NCI-H748 treated with DMSO at 0.1 percent for 48 hours (cell line): ENCODE data around the gene CCR5AS.
"Not testable (repeated sequence)": the region's sequence is repeated elsewhere in the genome, so short reads cannot be mapped to it uniquely, and the experiment has no call there.

Experiments used
- DNase-seq: peaks from one replicate; lab custom pipeline; 2025; lab: John Stamatoyannopoulos, UW

Gene CCR5AS

DNA sequence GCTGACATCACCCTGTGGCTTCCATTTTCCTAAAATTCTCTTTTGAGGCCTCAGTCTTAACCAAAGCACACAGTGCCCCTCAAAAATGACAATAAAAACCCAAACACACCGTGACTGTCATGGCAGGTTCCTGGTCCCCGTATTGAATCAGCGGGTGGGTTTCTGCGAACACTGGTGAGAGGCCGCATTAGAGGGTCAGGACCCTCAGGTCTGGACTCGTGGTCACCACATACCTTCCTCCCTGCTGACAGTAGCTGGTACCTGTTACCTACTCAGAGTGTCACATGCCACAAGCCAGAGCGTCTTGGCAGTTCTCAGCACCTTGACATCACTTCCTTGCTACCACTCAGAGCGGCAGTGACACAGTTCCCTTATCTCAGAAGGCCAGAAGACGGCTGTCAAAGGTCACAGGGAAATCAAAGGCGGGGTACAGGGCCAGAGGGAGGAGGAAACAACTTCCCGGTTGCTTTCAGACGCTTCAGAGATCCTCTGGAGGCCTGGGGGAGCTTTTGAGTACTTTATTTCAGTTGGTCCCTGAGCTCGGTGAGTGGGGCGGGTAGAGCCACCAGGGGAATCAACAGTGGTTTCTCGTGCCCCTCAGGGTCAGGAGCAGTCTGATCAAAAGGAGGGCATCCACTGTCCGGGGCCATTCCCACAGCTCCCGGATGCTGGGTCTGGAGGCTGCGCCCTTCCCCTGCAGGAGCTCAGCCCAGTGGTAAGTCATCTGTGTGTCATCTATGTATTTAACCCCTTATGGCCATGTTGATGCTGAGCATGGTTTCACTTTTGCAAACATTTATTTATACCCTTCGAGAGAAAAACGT, at the start of gene CCR5AS, which contains the start of gene CCRL2:
Gene CCR5AS, minus strand, starts transcription at position 279 of the 824 bp plus-strand sequence.
Gene CCRL2, plus strand, starts transcription at position 472 of the 824 bp plus-strand sequence. CDS start 821 bp downstream, outside the sequence.
- no peak for DNase-seq

DNA sequence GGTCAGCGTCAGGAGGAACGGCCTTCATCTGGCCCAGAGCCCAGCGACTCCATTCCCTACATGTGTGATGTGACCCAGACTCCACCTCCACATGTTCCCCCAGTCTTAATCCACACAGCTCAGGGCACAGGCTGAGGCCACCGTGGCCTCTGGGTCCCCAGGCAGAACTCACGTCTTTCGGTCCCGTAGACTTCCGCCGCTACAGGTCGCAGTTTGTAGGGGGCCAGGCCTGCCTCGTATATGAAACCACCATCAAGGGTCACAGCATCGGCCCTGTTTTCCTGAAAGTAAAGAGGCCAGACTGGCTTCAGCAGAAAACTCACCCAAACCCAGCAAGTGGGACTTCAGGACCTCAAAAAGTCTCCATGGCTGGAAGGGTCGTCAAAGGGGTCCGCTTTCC, 49.3 kb upstream of the CCR5AS start:
- DNase-seq = no peak

- no peak for DNase-seq
These were observed 48.6 kb upstream of the CCR5AS start for GRCh38 chr3:46455231-46456115.

- DNase-seq = no peak
These were observed 47.7 kb upstream of the CCR5AS start for GRCh38 chr3:46454606-46455005.

DNA sequence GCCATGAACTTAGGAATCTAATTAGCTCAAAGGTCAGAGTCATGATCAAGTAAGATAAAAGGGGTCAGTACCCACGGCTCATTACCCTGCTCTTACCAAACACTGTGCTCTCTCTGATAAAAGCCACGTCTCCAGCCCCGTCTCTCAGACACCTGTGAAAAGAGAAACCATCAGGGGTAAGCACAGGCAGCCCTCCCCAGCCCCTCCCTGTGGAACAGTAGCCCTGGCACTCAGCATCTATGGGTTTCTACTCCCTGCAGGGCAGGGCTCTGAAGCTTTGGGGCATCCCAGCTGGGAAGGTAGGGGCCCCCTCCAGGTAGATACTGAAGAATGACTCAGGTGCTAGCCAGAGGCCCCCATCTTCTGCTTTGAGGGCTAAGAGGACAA, 47.3 kb upstream of the CCR5AS start:
- no peak for DNase-seq

DNA sequence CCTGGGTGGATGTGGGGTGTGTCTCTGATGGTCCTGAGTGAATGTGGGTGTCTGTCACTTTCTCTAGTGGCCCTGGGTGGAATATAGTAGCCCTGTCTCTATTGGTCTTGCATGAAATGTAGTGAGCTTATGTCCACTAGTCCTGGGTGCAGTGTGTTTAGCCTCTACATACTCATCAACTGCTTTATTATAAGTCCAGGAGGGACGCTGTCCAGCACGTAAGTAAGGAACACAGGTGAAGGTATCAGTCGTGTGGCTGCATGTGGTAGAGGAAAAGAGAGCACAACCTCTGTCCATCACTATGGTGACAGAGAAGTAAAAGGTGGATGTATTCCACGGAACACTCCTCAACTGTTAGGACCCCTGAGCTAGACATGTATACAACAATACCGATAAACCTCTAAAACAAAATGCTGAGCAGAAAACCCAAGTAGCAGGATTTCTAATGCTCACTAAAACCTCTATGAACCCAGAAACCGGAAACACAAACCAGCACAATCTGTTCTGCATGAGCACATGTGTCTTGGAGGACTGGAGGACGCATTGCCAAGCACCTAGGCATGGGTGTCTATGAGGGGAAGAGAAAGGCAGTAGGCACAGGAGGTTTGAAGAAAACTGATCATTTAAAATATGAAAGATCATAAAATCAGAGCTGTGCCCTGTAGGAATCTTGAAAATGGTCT, 46.8 kb upstream of the CCR5AS start:
- DNase-seq = no peak

- DNase-seq = no peak
These were observed 43.1 kb upstream of the CCR5AS start for GRCh38 chr3:46449755-46450552.

DNA sequence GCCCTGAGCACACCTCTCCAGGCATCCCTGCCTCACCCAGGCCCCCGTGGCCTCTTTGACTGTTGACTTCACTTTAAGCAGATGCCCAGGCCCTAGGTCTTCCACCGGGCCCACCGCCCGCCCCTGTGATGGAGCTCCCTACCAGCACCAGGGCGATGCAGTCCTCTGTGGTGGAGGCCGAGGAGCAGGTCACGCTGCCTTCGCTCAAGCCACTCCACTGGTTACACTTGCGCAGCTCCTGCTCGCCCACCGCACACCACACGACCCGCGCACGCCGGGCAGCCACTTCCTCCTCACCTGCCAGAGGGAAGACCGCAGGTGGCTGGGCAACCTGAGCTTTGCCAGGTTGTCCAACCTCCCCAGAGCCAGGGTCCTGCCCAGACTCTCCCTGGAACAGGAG, 41.9 kb upstream of the CCR5AS start:
- no peak for DNase-seq

GRCh38 chr3:46447228-46447985, 40.5 kb upstream of the CCR5AS start:
- DNase-seq = no peak

DNA sequence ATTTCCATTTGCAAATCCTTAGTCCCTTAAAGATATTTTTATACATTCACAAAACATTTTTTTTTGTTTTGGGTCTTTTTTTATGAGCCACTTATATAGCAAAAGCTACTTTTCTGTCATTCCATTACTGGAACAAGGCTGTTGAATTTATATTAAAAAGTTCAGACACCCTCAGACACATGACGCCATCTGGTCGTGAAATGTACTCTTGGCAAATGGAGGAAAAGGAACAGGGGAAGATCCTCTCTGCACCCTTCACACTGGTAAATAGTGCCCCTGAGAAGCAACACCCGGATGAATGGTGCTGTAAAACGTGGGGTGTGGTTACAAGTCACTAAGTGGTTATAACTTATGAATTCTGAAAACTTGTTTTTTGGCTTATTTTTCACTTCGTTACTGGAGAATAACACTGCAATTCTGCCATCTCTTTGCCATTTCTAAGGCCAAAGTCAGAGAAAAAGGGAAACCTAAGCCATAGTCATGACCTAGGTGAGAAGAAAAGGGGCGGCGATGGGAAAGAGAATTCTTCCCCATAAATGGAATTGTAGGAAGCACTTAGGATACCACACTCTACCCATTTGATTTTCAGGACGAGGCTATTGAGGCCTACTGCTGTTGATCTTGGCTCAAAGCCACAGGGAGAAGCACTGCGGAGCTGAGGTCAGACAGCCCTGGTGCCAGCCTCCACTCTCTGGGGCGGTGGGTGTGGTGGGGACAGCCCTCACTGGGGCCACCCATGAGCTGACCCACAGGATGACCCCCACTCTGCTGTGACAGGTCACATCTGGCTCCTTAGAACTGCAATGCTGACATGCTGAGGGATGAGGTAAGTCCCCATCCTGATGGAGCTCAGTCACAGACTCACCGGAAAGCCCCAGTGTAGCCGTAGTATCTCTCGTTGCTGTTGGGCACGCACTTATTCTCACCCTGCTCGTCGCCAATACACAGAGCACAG, 36.0 kb upstream of the CCR5AS start:
- DNase-seq = peak; percentile 7

DNA sequence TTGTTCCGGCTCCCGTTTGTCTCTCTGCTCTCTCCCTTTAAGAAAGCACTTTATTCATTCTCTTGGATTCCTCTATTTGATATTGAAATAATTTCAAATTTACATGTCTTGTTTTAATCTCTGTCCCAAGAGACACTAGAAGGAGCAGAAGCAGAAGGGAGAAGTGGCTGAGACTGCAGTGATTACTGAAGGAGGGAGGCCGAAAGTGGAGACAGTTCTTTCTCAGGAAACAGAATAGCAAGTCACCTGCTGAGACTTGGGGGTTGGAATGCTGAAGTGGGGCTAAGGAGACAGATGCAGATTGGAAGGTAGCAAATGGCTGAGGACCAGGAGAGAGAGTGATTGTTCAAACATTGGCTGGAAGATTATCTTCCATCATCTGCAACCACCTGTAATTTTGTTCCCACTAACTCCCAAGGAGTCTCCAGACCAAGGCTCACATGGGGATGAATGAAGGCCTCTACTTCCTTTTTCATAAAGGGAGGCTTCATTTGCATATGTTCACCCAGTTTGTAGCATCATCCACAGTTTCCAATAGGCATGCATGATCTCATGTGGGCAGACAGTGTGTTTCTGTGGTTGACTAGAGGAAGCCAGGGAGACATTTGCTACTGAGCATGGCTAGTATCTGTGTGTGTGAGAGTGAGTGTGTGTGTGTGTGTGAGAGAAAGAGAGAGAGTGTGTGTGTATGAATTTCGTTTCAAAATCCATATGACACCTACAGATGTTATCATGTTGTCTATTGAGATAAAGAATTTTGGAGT, 33.8 kb upstream of the CCR5AS start:
- DNase-seq = no peak

GRCh38 chr3:46438831-46439230, 32.0 kb upstream of the CCR5AS start:
- DNase-seq = no peak

- no peak for DNase-seq
These were observed 28.3 kb upstream of the CCR5AS start for GRCh38 chr3:46435081-46435726.

- DNase-seq = no peak
These were observed 27.0 kb upstream of the CCR5AS start for GRCh38 chr3:46433841-46434240.

DNA sequence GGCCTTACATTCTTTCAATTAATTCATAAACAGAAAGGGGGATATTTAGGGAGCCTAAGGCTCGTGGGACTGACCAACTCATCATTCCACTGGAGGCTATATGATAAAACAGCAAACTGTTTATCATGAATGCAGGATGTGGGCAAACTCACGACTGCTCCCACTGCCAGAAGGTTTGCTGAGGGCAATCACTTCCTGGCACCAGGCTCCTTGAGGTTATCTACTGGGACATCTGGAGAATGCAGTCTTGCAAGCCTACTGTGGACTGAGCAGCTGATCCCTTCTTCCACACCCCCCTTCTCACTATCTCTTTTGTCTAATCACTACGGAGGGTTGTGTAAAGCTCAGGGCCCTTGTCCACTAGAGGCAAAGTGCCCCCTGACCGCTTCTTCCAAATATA, 26.3 kb upstream of the CCR5AS start:
- not testable (repeated sequence) for DNase-seq

DNA sequence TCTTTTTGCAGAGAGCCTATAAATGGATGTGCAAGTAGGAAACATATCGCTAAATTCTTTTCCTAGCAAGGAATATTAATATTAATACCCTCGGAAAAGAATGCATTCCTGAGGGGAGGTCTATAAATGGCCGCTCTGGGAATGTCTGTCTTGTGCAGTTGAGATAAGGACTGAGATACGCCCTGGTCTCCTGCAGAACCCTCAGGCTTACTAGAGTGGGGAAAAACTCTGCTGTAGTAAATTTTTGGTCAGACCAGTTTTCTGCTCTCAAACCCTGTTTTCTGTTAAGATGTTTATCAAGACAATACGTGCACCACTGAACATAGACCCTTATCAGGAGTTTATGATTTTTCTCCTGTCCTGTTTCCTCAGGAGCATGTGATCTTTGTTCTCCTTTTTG, 25.0 kb upstream of the CCR5AS start:
- not testable (repeated sequence) for DNase-seq

- not testable (repeated sequence) for DNase-seq
These were observed 24.0 kb upstream of the CCR5AS start for GRCh38 chr3:46430879-46431278.

GRCh38 chr3:46429671-46430070, 22.8 kb upstream of the CCR5AS start:
- no peak for DNase-seq
